Measurements from ENCODE around the gene FKBP8. TPM values are rescaled to one million over a fixed set of nuclear protein-coding genes. Genes with fewer than 3 reads are reported as not detected.

FKBP8 gene
- total RNA-seq, 2 donors from 2014 or later = 326 to 536 TPM

- TF ChIP-seq, protein P1, sequence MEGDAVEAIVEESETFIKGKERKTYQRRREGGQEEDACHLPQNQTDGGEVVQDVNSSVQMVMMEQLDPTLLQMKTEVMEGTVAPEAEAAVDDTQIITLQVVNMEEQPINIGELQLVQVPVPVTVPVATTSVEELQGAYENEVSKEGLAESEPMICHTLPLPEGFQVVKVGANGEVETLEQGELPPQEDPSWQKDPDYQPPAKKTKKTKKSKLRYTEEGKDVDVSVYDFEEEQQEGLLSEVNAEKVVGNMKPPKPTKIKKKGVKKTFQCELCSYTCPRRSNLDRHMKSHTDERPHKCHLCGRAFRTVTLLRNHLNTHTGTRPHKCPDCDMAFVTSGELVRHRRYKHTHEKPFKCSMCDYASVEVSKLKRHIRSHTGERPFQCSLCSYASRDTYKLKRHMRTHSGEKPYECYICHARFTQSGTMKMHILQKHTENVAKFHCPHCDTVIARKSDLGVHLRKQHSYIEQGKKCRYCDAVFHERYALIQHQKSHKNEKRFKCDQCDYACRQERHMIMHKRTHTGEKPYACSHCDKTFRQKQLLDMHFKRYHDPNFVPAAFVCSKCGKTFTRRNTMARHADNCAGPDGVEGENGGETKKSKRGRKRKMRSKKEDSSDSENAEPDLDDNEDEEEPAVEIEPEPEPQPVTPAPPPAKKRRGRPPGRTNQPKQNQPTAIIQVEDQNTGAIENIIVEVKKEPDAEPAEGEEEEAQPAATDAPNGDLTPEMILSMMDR (IDR thresholded peaks at IDR 0.05) = no peak
- TF ChIP-seq POLR2AphosphoS5 (IDR thresholded peaks at IDR 0.05) (no peak), POLR2A (IDR thresholded peaks at IDR 0.05) (no peak)
- Histone ChIP-seq H3K36me3 (no peaks in the 10 kb centered on the region), H3K27ac (no peak overlapping the region), H3K27me3 (replicated peaks; ENCODE audit: insufficient read depth) (no peaks in the 10 kb centered on the region), H3K4me3 (no peak overlapping the region), H3K4me1 (replicated peaks) (peaks cover 14% of the 10 kb centered on the region), H3K9me3 (no peaks in the 10 kb centered on the region)
- WGBS = 44% methylated on average over 9 of the region's 9 CpGs
- intact Hi-C loops (cut with DNase I) = loop anchor here (5.0 kb wide), 1 partner anchor 40 kb away; no protein-coding TSS in a partner anchor
- DNase-seq (ENCODE audit: low spot score) = no peak
Measured at GRCh38 chr19:18501832-18502231, 41.5 kb downstream of the FKBP8 start.

DNA sequence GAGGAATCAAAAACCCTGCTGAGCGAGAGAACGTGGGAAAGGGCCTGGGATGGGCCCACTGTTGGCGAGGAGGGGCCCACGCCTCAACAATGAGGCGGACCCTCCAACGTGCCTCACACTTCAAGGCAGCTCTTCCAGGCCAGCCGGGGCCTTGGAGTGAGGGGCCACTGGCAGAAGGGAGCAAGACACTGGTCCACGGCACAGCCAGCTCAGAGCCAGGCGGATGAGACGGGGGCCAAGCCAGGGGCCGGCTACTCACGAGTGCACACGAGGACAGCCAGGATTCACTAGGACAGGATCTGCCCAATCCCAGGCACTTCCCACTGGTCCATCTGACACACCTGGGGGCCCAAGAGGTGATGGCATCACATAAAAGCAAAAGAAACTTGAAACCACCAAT lies 42.0 kb downstream of the FKBP8 start:
- 88% methylated on average over 13 of the region's 13 CpGs for WGBS
- no peak for DNase-seq (ENCODE audit: low spot score)
- intact Hi-C loops (cut with DNase I) = loop anchor here (5.0 kb wide), 1 partner anchor 39 kb away; no protein-coding TSS in a partner anchor
- H3K4me1 ChIP-seq (replicated peaks) = peaks cover 15% of the 10 kb centered on the region
- no peaks in the 10 kb centered on the region for H3K9me3 ChIP-seq
- no peaks in the 10 kb centered on the region for H3K36me3 ChIP-seq
- no peak overlapping the region for H3K4me3 ChIP-seq
- TF ChIP-seq POLR2A (IDR thresholded peaks at IDR 0.05) (no peak), POLR2AphosphoS5 (IDR thresholded peaks at IDR 0.05) (no peak)
- TF ChIP-seq, protein P1 (IDR thresholded peaks at IDR 0.05) = no peak
- H3K27ac ChIP-seq = no peak overlapping the region
- no peaks in the 10 kb centered on the region for H3K27me3 ChIP-seq (replicated peaks; ENCODE audit: insufficient read depth)

DNA sequence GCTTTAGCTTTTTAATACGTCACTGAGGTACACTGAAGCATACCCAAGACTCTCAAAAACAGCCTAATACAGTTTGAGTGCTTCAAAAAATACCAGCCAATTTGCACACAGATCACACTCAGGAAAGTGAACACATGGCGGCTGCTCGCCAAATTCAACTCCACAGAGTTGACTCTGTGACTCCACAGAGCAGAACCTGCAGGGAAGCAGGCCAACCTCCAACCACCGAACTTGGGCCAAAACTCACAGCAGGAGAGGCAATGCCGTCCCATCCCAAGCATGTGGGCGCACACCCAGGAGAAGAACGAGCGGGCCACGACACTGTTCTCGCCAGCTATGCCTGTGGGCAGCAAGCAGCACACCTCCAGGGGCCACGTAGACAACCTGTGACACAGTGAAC lies 42.6 kb downstream of the FKBP8 start:
- DNase-seq (ENCODE audit: low spot score) = no peak
- Histone ChIP-seq H3K4me3 (no peak overlapping the region), H3K9me3 (no peaks in the 10 kb centered on the region), H3K4me1 (replicated peaks) (peaks cover 16% of the 10 kb centered on the region), H3K36me3 (no peaks in the 10 kb centered on the region), H3K27me3 (replicated peaks; ENCODE audit: insufficient read depth) (no peaks in the 10 kb centered on the region), H3K27ac (no peak overlapping the region)
- WGBS = 46% methylated on average over 10 of the region's 11 CpGs
- TF ChIP-seq, protein P1 (IDR thresholded peaks at IDR 0.05) = no peak
- peak; percentile 18 for TF ChIP-seq POLR2AphosphoS5 (IDR thresholded peaks at IDR 0.05)
- intact Hi-C loops (cut with DNase I) = loop anchor here (5.0 kb wide), 1 partner anchor 38 kb away; no protein-coding TSS in a partner anchor

DNA sequence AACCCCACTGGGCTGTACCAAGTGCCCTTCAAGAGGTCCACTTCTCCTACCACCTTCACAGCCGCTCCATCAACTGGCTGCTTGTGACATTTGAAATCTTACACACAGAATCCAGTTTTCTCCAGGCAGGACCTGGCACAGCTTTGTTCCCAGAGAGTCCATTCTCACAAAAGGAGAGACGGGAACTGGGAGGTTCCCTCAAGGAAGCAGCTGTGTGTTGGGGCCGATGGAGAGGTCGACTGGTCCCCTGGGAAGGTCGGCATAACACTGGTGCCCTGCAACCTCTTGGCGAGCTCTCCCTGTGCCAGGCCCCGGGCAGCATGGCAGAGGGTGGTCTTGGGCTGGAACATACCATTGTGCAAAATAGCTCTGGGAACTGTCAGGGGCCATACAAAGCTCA lies 43.0 kb downstream of the FKBP8 start:
- no peak for DNase-seq (ENCODE audit: low spot score)
- peaks cover 16% of the 10 kb centered on the region for H3K4me1 ChIP-seq (replicated peaks)
- intact Hi-C loops (cut with DNase I) = loop anchor here (5.0 kb wide), 1 partner anchor 38 kb away; no protein-coding TSS in a partner anchor
- H3K27ac ChIP-seq = no peak overlapping the region
- no peaks in the 10 kb centered on the region for H3K9me3 ChIP-seq
- 73% methylated on average over 7 of the region's 7 CpGs for WGBS
- TF ChIP-seq, protein P1 (IDR thresholded peaks at IDR 0.05) = no peak
- TF ChIP-seq POLR2A (IDR thresholded peaks at IDR 0.05) = no peak
- no peaks in the 10 kb centered on the region for H3K27me3 ChIP-seq (replicated peaks; ENCODE audit: insufficient read depth)
- H3K36me3 ChIP-seq = no peaks in the 10 kb centered on the region
- H3K4me3 ChIP-seq = no peak overlapping the region

DNA sequence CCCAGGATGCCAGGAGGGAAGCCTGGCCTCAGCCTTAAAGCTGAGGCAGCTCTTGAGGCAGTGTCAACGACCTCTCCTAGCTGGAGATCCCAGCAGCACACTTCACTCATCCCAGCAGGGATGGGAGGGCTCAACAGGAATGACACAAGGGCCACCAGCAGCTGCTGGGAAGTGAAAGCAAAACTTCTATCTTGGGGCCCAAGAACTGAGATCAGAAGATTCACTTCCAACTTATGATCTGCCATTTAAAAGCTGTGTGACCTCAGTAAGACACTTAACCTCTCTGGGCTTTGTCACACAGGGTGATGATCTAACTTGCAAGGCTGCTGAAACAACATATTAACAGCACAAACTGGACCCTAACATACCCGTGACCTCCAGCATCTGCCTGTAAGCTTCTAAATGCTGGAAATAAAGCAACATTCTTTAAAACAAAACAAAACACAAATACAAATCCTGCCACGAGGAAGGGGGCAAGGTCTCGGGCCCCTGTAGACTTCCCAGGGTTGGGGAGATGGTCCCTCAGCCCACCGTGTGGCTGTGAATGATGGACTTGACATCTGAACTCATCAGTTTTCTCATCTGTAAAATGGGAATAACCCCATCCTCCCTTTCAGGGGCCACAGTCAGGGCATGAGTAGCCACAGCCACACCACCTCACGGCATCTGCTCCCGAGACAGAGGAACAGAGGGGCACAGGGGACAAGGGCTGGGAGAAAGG lies 44.2 kb downstream of the FKBP8 start:
- Histone ChIP-seq H3K27ac (no peak overlapping the region), H3K4me1 (replicated peaks) (peaks cover 16% of the 10 kb centered on the region), H3K9me3 (no peaks in the 10 kb centered on the region), H3K4me3 (no peak overlapping the region), H3K27me3 (replicated peaks; ENCODE audit: insufficient read depth) (no peaks in the 10 kb centered on the region), H3K36me3 (no peaks in the 10 kb centered on the region)
- intact Hi-C loops (cut with DNase I) = no loop called here
- 86% methylated on average over 7 of the region's 7 CpGs for WGBS
- no peak for TF ChIP-seq POLR2AphosphoS5 (IDR thresholded peaks at IDR 0.05)
- TF ChIP-seq POLR2A (IDR thresholded peaks at IDR 0.05) = no peak
- TF ChIP-seq, protein P1 (IDR thresholded peaks at IDR 0.05) = no peak
- DNase-seq (ENCODE audit: low spot score) = no peak

Measured in prostate gland (tissue), 2 donors.